SU-DHL-6 (cell line): ENCODE data around the gene TMPRSS4.

ENCODE experiments used
- CTCF ChIP-seq: fragments of 200-600 bp; sonication (generic); IDR thresholded peaks from one replicate; pipeline ENCODE4 v1.5.1; 2017; ENCODE audit warnings: antibody characterized with exemption, mild to moderate bottlenecking, low read length, moderate library complexity; ENCODE audit not compliant: insufficient read depth, poor library complexity, severe bottlenecking
- EZH2phosphoT487 ChIP-seq: fragments of 200-600 bp; sonication (generic), shearing (Covaris generic); conservative IDR thresholded peaks from 2 replicates; pipeline ENCODE4 v1.6.1; 2018; ENCODE audit warnings: mild to moderate bottlenecking, antibody characterized with exemption, low read length, moderate library complexity, mixed read lengths

DNA sequence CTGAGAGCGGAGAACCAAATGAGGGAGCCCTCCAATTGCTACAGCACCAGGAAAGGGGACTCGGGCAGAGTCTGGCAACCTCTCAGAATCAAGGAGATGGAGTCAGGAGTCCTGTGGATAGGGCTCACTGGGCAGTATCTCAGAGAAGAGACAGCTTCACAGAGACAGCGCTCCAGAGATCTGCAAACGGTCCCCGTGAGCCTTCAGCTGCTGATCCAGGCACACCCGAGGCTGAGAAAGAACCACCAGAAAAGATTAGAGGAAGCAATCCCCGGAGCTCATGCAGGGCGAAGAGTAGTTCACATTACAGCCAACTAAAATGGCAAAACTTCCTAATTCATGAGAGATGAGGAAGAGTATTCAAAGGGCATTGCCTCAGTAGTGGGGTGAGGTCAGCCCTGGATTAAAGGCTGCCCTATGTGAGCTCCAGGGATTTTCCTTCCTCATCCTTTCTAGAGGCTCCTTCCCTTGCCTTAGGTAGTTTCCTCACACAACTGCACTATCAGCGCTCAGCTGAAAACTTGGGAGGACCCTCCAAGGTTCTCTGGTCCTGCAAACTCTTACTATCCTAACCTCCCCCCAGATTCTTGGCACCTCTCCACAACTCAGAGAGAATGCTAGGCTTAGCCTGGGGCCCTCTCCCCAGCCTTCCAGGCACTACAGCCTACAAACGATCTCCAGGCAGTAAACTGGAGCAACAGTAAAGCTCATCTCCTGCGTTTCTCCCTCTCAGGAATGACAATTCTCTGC is 52.0 kb downstream of the TMPRSS4 start:
- no peak for TF ChIP-seq CTCF
- no peak for TF ChIP-seq EZH2phosphoT487
